ENCODE measurements around the gene UBN2.

DNA sequence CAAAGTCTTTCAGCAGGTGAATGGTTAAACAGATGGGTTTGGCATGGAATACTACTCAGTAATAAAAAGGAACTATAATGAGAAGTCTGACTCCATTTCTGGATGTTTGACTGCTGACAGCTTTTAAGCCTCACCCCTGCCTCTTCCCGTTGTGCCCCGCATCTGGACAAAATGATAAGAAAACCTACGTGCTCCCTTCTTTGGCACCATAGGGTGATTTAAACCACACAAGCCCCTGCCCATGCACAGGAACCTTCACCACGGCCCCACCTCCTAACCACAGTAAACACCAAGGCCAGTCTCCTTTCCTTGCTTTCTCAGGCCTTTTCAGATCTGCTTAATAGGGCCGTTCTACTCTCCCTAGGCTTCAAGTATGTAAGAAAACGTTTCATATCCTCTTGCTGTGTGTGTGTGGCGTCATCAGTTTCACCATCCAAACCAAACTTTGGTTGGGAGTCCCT, 47.1 kb upstream of the UBN2 start:
- TF ChIP-seq POLR2AphosphoS5 (IDR thresholded peaks at IDR 0.05; ENCODE audit: low read depth, low read length) = no peak
- no peak for TF ChIP-seq TAF1 (IDR thresholded peaks at IDR 0.05; ENCODE audit: low read depth, low read length)
- no peak for TF ChIP-seq POLR2A (IDR thresholded peaks at IDR 0.05; ENCODE audit: low read depth, low read length)
- no peak for TF ChIP-seq SPI1 (IDR thresholded peaks at IDR 0.05; ENCODE audit: low read depth, low read length)
